Gastrocnemius medialis (tissue), 4 donors: Measurements from ENCODE around the gene RSPH1. TPM values are rescaled to one million over a fixed set of nuclear protein-coding genes. Genes with fewer than 3 reads are reported as not detected.
A peak's percentile ranks its signal among the peaks of the same experiment; 100 is the strongest.

ENCODE experiments used
- ATAC-seq, 2 donors: fragments of 150-250 bp; one replicate each; pipeline ENCODE4 v1.9.1; 2016
- DNase-seq, 2 donors: peaks; one replicate each; pipeline ENCODE4 v3.0.0-alpha.2; 2019
- H3K27ac ChIP-seq, 4 donors: fragments of 200-600 bp; sonication (generic); 1 replicate in 1 of 4; 2 replicates in 3 of 4; pipeline ENCODE4 v1.5.1; 2016 to 2018; ENCODE audit warnings: mild to moderate bottlenecking in 2 of 4, moderate library complexity in 1 of 4
- H3K27me3 ChIP-seq, 3 donors: fragments of 200-600 bp; sonication (generic) in 2 of 3; 1 replicate in 1 of 3; 2 replicates in 2 of 3; pipeline versions ENCODE4 v1.5.1 to v1.6.0; 2016 to 2019; ENCODE audit warnings: mild to moderate bottlenecking in 1 of 3, moderate library complexity in 1 of 3
- H3K36me3 ChIP-seq, 2 donors: fragments of 200-600 bp; sonication (generic) in 1 of 2; one replicate each; pipeline ENCODE4 v1.5.1; 2017 to 2018
- H3K4me1 ChIP-seq, 2 donors: fragments of 200-600 bp; sonication (generic) in 1 of 2; one replicate each; pipeline ENCODE4 v1.5.1; 2016 to 2017; ENCODE audit warnings: mild to moderate bottlenecking in 2 of 2
- H3K4me3 ChIP-seq, 4 donors: fragments of 200-600 bp; sonication (generic) in 3 of 4; 1 replicate in 1 of 4; 2 replicates in 3 of 4; pipeline ENCODE4 v1.5.1; 2016 to 2019; ENCODE audit warnings: mild to moderate bottlenecking in 2 of 4
- H3K9me3 ChIP-seq, 3 donors: fragments of 200-600 bp; sonication (generic) in 2 of 3; 1 replicate in 1 of 3; 2 replicates in 2 of 3; pipeline ENCODE4 v1.5.1; 2016 to 2019
- CTCF ChIP-seq, 5 experiments: fragments of 450-650 bp in 3 of 5; fragments of 200-600 bp in 2 of 5; sonication (generic) in 2 of 5; IDR thresholded peaks in 4 of 5; conservative IDR thresholded peaks in 1 of 5; 1 replicate in 4 of 5; 2 replicates in 1 of 5; pipeline ENCODE4 v1.5.1; 2016 to 2019; ENCODE audit warnings: antibody characterized with exemption in 5 of 5, mild to moderate bottlenecking in 3 of 5, moderate library complexity in 3 of 5
- POLR2A ChIP-seq, 2 donors: fragments of 450-650 bp; IDR thresholded peaks; one replicate each; pipeline ENCODE4 v1.6.1; 2017; ENCODE audit warnings: antibody characterized with exemption in 2 of 2, mild to moderate bottlenecking in 2 of 2, moderate library complexity in 2 of 2
- in situ Hi-C, 4 donors: fragments of 200-750 bp; cut with MboI; loops; one replicate each; pipeline versions ENCODE4 v1.15.0 to v1.8.0; 2017; ENCODE audit warnings: low sequenced_read_pairs in 4 of 4
- intact Hi-C: fragments of 100-400 bp; cut with DNase I; formaldehyde crosslinking; loops from one replicate; pipeline ENCODE4 v1.15.1; 2023; ENCODE audit warnings: low total_unique reads
- total RNA-seq, 4 donors: library from RNA; depleted of rRNA; stranded (reverse); fragments of >200 nt; gene quantifications; one replicate each; pipeline versions ENCODE4 v1.1.0 to v1.2.3, GENCODE V29; 2016

Gene RSPH1
- total RNA-seq, 4 donors from 2014 or later = 0.29 TPM; not detected in 3

GRCh38 chr21:42536601-42537000 lies 40.6 kb upstream of the RSPH1 start:
- peaks cover 25 to 34% of the 10 kb centered on the region in 2 donors for H3K4me1 ChIP-seq
- H3K27ac ChIP-seq = peak overlapping the region in 1 of 4 donors; percentile 96
- H3K4me3 ChIP-seq = no peak overlapping the region
- intact Hi-C loops (loop anchor here (2.0 to 10.0 kb wide), 2 partner anchors 202 to 228 kb away; no protein-coding TSS in a partner anchor), in situ Hi-C loops (no loop called here)
- no peaks in the 10 kb centered on the region for H3K36me3 ChIP-seq
- H3K9me3 ChIP-seq = no peaks in the 10 kb centered on the region
- ATAC-seq (no peak), DNase-seq (no peak)
- H3K27me3 ChIP-seq = no peaks in the 10 kb centered on the region
- TF ChIP-seq CTCF (IDR thresholded peaks at IDR 0.05 in 4 of 5, conservative IDR thresholded peaks at IDR 0.05 in 1 of 5) (no peak), POLR2A (IDR thresholded peaks at IDR 0.05) (no peak)

GRCh38 chr21:42535602-42536171 lies 39.7 kb upstream of the RSPH1 start:
- DNase-seq = peak in 1 of 2 donors; percentile 45

GRCh38 chr21:42534421-42535378 lies 38.7 kb upstream of the RSPH1 start:
- DNase-seq (no peak), ATAC-seq (no peak)
- Histone ChIP-seq H3K9me3 (no peaks in the 10 kb centered on the region), H3K27me3 (no peaks in the 10 kb centered on the region), H3K4me3 (no peak overlapping the region), H3K36me3 (no peaks in the 10 kb centered on the region), H3K27ac (peak overlapping the region; percentile 85 to 96 (median 88)), H3K4me1 (peaks cover 36 to 50% of the 10 kb centered on the region in 2 donors)
- no peak for TF ChIP-seq CTCF (IDR thresholded peaks at IDR 0.05 in 4 of 5, conservative IDR thresholded peaks at IDR 0.05 in 1 of 5)
- peak in 1 of 2 donors; percentile 18 for TF ChIP-seq POLR2A (IDR thresholded peaks at IDR 0.05)
- in situ Hi-C loops (no loop called here), intact Hi-C loops (loop anchor here (10.0 kb wide), 1 partner anchor 200 kb away; no protein-coding TSS in a partner anchor)

More at GRCh38 chr21:42535602-42536171, 39.7 kb upstream of the RSPH1 start:
- Histone ChIP-seq H3K36me3 (no peaks in the 10 kb centered on the region), H3K27me3 (no peaks in the 10 kb centered on the region), H3K9me3 (no peaks in the 10 kb centered on the region), H3K4me3 (no peak overlapping the region), H3K27ac (peak overlapping the region; percentile 56 to 96 (median 86)), H3K4me1 (peaks cover 34 to 42% of the 10 kb centered on the region in 2 donors)
- no peak for TF ChIP-seq CTCF (IDR thresholded peaks at IDR 0.05 in 4 of 5, conservative IDR thresholded peaks at IDR 0.05 in 1 of 5)
- no peak for TF ChIP-seq POLR2A (IDR thresholded peaks at IDR 0.05)
- in situ Hi-C loops = no loop called here
- intact Hi-C loops = loop anchor here (2.0 to 10.0 kb wide), 2 partner anchors 201 to 227 kb away; no protein-coding TSS in a partner anchor
- no peak for ATAC-seq

GRCh38 chr21:42533963-42534355 lies 37.9 kb upstream of the RSPH1 start:
- intact Hi-C loops = loop anchor here (2.0 to 10.0 kb wide), 2 partner anchors 37 to 199 kb away; partner anchors contain the start of gene RSPH1
- peaks cover 36 to 57% of the 10 kb centered on the region in 2 donors for H3K4me1 ChIP-seq
- in situ Hi-C loops = no loop called here
- TF ChIP-seq CTCF (IDR thresholded peaks at IDR 0.05 in 4 of 5, conservative IDR thresholded peaks at IDR 0.05 in 1 of 5) = no peak
- TF ChIP-seq POLR2A (IDR thresholded peaks at IDR 0.05) = no peak
- ATAC-seq (no peak), DNase-seq (no peak)
- H3K36me3 ChIP-seq = no peaks in the 10 kb centered on the region
- no peak overlapping the region for H3K4me3 ChIP-seq
- H3K9me3 ChIP-seq = no peaks in the 10 kb centered on the region
- H3K27me3 ChIP-seq = no peaks in the 10 kb centered on the region
- H3K27ac ChIP-seq = peak overlapping the region; percentile 85 to 96 (median 88)
